Measurements from ENCODE around the gene SIGLEC11. TPM values are rescaled to one million over a fixed set of nuclear protein-coding genes. Genes with fewer than 3 reads are reported as not detected.
"Not testable (repeated sequence)": the region's sequence is repeated elsewhere in the genome, so short reads cannot be mapped to it uniquely, and the experiment has no call there.

SIGLEC11 gene
- total RNA-seq, 2 donors from 2014 or later = 0.32 to 0.45 TPM

- peaks cover 7% of the 10 kb centered on the region for H3K4me1 ChIP-seq
- peak overlapping the region; percentile 96 for H3K27ac ChIP-seq
- H3K36me3 ChIP-seq = peaks cover 8% of the 10 kb centered on the region
- H3K27me3 ChIP-seq = no peaks in the 10 kb centered on the region
- H3K9me3 ChIP-seq = no peaks in the 10 kb centered on the region
- intact Hi-C loops (cut with DNase I) = no loop called here
- TF ChIP-seq, protein P1, sequence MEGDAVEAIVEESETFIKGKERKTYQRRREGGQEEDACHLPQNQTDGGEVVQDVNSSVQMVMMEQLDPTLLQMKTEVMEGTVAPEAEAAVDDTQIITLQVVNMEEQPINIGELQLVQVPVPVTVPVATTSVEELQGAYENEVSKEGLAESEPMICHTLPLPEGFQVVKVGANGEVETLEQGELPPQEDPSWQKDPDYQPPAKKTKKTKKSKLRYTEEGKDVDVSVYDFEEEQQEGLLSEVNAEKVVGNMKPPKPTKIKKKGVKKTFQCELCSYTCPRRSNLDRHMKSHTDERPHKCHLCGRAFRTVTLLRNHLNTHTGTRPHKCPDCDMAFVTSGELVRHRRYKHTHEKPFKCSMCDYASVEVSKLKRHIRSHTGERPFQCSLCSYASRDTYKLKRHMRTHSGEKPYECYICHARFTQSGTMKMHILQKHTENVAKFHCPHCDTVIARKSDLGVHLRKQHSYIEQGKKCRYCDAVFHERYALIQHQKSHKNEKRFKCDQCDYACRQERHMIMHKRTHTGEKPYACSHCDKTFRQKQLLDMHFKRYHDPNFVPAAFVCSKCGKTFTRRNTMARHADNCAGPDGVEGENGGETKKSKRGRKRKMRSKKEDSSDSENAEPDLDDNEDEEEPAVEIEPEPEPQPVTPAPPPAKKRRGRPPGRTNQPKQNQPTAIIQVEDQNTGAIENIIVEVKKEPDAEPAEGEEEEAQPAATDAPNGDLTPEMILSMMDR (IDR thresholded peaks at IDR 0.05) = no peak
- H3K9ac ChIP-seq (ENCODE audit: low read depth in 2 of 2, low read length in 2 of 2) = no peak overlapping the region
- DNase-seq = no peak
- peak overlapping the region; percentile 99 for H3K4me3 ChIP-seq
These were observed 33.3 kb downstream of the SIGLEC11 start for GRCh38 chr19:49927526-49928264.

- no peak overlapping the region for H3K4me3 ChIP-seq
- no peak overlapping the region for H3K9ac ChIP-seq (ENCODE audit: low read depth in 2 of 2, low read length in 2 of 2)
- DNase-seq = no peak
- peaks cover 7% of the 10 kb centered on the region for H3K4me1 ChIP-seq
- no peaks in the 10 kb centered on the region for H3K27me3 ChIP-seq
- TF ChIP-seq, protein P1 (IDR thresholded peaks at IDR 0.05) = no peak
- intact Hi-C loops (cut with DNase I) = no loop called here
- peaks cover 8% of the 10 kb centered on the region for H3K36me3 ChIP-seq
- H3K9me3 ChIP-seq = no peaks in the 10 kb centered on the region
- no peak overlapping the region for H3K27ac ChIP-seq
These were observed 34.5 kb downstream of the SIGLEC11 start for GRCh38 chr19:49926515-49926914.

DNA sequence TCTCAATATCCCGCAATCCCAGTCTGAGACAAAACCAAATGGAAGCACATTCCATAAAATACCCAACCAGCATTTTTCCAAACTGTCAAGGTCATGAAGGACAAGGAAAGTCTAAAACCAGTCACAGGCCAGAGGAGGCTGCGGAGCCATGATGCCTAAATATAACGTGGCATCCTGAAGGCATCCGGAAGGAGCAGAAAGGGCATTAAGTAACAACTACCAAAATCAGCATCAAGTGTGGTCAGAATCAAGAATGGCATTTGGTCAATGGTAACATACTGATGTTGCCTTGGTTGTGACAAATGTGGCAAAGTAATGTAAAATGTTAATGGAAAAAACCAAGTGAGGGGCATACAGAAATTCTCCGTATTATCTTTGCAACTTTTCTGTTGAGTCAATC is 35.5 kb downstream of the SIGLEC11 start:
- H3K4me3 ChIP-seq = no peak overlapping the region
- H3K9ac ChIP-seq (ENCODE audit: low read depth in 2 of 2, low read length in 2 of 2) = no peak overlapping the region
- H3K36me3 ChIP-seq = peaks cover 8% of the 10 kb centered on the region
- DNase-seq = no peak
- TF ChIP-seq, protein P1 (IDR thresholded peaks at IDR 0.05) = no peak
- no peaks in the 10 kb centered on the region for H3K27me3 ChIP-seq
- H3K9me3 ChIP-seq = no peaks in the 10 kb centered on the region
- peaks cover 7% of the 10 kb centered on the region for H3K4me1 ChIP-seq
- H3K27ac ChIP-seq = no peak overlapping the region
- intact Hi-C loops (cut with DNase I) = no loop called here

DNA sequence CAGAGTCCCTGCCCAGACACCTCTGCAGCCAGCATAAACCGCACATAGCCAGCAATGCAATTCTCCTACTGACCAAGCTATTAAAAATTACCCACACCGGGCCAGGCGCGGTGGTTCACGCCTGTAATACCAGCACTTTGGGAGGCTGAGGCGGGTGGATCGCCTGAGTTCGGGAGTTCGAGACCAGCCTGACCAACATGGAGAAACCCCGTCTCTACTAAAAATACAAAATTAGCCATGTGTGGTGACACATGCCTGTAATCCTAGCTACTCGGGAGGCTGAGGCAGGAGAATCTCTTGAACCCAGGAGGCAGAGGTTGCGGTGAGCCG is 36.1 kb downstream of the SIGLEC11 start:
- H3K9ac ChIP-seq (ENCODE audit: low read depth in 2 of 2, low read length in 2 of 2); H3K4me3 ChIP-seq; H3K27me3 ChIP-seq; H3K9me3 ChIP-seq; H3K4me1 ChIP-seq; H3K27ac ChIP-seq; DNase-seq; intact Hi-C loops (cut with DNase I); H3K36me3 ChIP-seq: not testable (repeated sequence)

- Histone ChIP-seq H3K27ac (no peak overlapping the region), H3K27me3 (no peaks in the 10 kb centered on the region), H3K9ac (ENCODE audit: low read depth in 2 of 2, low read length in 2 of 2) (no peak overlapping the region), H3K9me3 (no peaks in the 10 kb centered on the region), H3K4me3 (no peak overlapping the region), H3K36me3 (peaks cover 8% of the 10 kb centered on the region), H3K4me1 (peaks cover 7% of the 10 kb centered on the region)
- DNase-seq = no peak
- TF ChIP-seq, protein P1 (IDR thresholded peaks at IDR 0.05) = no peak
- intact Hi-C loops (cut with DNase I) = no loop called here
These were observed 36.7 kb downstream of the SIGLEC11 start for GRCh38 chr19:49924004-49924880.
